ENCODE data around the gene TNIP3. TPM values are rescaled to one million over a fixed set of nuclear protein-coding genes. Genes with fewer than 3 reads are reported as not detected.

Gene TNIP3
- total RNA-seq, 1 donor from 2014 or later: 0.14 TPM

DNA sequence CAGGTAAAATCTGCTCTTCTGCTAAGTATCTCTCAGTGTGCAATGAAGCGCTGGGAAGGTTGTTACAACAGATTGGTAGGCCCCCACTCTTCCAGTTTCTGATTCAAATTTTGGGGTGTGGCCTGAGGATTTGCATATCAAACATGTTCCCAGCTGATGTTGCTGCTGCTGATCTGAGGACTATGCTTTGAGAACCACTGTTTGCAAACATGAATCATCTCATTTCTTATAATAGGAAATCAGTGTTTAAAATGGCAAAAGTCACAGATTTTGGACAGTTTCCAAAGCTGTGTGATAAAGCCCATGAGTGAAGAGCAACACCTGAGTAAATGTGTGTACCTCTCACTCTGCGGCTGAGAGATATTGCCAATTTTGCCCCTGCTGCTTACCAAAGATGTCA lies 55.6 kb downstream of the TNIP3 start:
- no peak overlapping the region for H3K4me2 ChIP-seq (ENCODE audit: low read length)
- no peaks in the 10 kb centered on the region for H3K9me3 ChIP-seq (ENCODE audit: insufficient read depth, low read depth, low read length)
- no peak overlapping the region for H2AFZ ChIP-seq (ENCODE audit: low read depth, low read length)
- Mint-ChIP-seq H3K9me3 (ENCODE audit: unreplicated experiment) (no peaks in the 10 kb centered on the region), H3K4me1 (ENCODE audit: low read depth, unreplicated experiment) (no peaks in the 10 kb centered on the region), H3K36me3 (ENCODE audit: low read depth, unreplicated experiment) (no peaks in the 10 kb centered on the region), H3K27ac (ENCODE audit: unreplicated experiment) (no peak overlapping the region), H3K27me3 (ENCODE audit: low read depth, unreplicated experiment) (no peaks in the 10 kb centered on the region), H3K4me3 (ENCODE audit: unreplicated experiment) (no peak overlapping the region)
- no peaks in the 10 kb centered on the region for H3K4me1 ChIP-seq (ENCODE audit: insufficient read depth, low read length)
- H3K27ac ChIP-seq (ENCODE audit: low read depth, low read length): no peak overlapping the region
- DNase-seq (ENCODE audit: low read depth) (no peak), FAIRE-seq (no peak)
- no peaks in the 10 kb centered on the region for H4K20me1 ChIP-seq (ENCODE audit: insufficient read depth, low read length)
- H3K27me3 ChIP-seq (ENCODE audit: insufficient read depth, low read length): no peaks in the 10 kb centered on the region
- no peak overlapping the region for H3K9ac ChIP-seq (ENCODE audit: low read length)
- H3K36me3 ChIP-seq (ENCODE audit: insufficient read depth, low read length): no peaks in the 10 kb centered on the region
- no peak overlapping the region for H3K4me3 ChIP-seq (ENCODE audit: insufficient read depth, low read depth, low read length)
- TF ChIP-seq, protein P1, sequence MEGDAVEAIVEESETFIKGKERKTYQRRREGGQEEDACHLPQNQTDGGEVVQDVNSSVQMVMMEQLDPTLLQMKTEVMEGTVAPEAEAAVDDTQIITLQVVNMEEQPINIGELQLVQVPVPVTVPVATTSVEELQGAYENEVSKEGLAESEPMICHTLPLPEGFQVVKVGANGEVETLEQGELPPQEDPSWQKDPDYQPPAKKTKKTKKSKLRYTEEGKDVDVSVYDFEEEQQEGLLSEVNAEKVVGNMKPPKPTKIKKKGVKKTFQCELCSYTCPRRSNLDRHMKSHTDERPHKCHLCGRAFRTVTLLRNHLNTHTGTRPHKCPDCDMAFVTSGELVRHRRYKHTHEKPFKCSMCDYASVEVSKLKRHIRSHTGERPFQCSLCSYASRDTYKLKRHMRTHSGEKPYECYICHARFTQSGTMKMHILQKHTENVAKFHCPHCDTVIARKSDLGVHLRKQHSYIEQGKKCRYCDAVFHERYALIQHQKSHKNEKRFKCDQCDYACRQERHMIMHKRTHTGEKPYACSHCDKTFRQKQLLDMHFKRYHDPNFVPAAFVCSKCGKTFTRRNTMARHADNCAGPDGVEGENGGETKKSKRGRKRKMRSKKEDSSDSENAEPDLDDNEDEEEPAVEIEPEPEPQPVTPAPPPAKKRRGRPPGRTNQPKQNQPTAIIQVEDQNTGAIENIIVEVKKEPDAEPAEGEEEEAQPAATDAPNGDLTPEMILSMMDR (IDR thresholded peaks at IDR 0.05; ENCODE audit: insufficient read depth, low read depth, low read length): no peak
- TF ChIP-seq EZH2 (IDR thresholded peaks at IDR 0.05; ENCODE audit: insufficient read depth, low read length): no peak
- no peaks in the 10 kb centered on the region for H3K79me2 ChIP-seq (ENCODE audit: insufficient read depth, low read length)

DNA sequence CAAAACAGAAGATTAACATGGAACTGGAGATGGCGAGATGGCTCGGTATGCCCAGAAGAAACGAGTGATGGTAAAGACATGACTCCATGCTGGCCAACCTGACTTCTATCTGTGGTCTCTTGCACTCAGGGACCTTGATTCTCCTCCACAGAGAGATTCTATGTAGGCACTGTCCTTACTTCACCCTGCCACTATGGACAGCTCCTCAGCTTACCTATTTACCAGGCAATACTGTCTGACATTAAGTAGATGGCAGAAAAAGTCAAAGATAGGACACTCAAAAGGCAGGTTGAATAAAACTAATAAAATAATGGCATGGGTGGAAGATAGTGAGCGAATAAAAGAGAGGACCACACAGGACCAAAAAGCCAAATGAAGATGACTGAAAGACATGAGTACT lies 56.6 kb downstream of the TNIP3 start:
- H2AFZ ChIP-seq (ENCODE audit: low read depth, low read length): no peak overlapping the region
- no peaks in the 10 kb centered on the region for H3K79me2 ChIP-seq (ENCODE audit: insufficient read depth, low read length)
- H3K4me3 ChIP-seq (ENCODE audit: insufficient read depth, low read depth, low read length): no peak overlapping the region
- no peak overlapping the region for H3K27ac Mint-ChIP-seq (ENCODE audit: unreplicated experiment)
- no peaks in the 10 kb centered on the region for H3K36me3 ChIP-seq (ENCODE audit: insufficient read depth, low read length)
- no peaks in the 10 kb centered on the region for H3K4me1 ChIP-seq (ENCODE audit: insufficient read depth, low read length)
- H3K9ac ChIP-seq (ENCODE audit: low read length): no peak overlapping the region
- no peaks in the 10 kb centered on the region for H3K27me3 Mint-ChIP-seq (ENCODE audit: low read depth, unreplicated experiment)
- H3K36me3 Mint-ChIP-seq (ENCODE audit: low read depth, unreplicated experiment): no peaks in the 10 kb centered on the region
- DNase-seq (ENCODE audit: low read depth): no peak
- no peak for TF ChIP-seq EZH2 (IDR thresholded peaks at IDR 0.05; ENCODE audit: insufficient read depth, low read length)
- TF ChIP-seq, protein P1 (IDR thresholded peaks at IDR 0.05; ENCODE audit: insufficient read depth, low read depth, low read length): no peak
- no peaks in the 10 kb centered on the region for H3K9me3 Mint-ChIP-seq (ENCODE audit: unreplicated experiment)
- no peaks in the 10 kb centered on the region for H4K20me1 ChIP-seq (ENCODE audit: insufficient read depth, low read length)
- H3K27ac ChIP-seq (ENCODE audit: low read depth, low read length): no peak overlapping the region
- no peaks in the 10 kb centered on the region for H3K4me1 Mint-ChIP-seq (ENCODE audit: low read depth, unreplicated experiment)
- no peak overlapping the region for H3K4me2 ChIP-seq (ENCODE audit: low read length)
- no peak overlapping the region for H3K4me3 Mint-ChIP-seq (ENCODE audit: unreplicated experiment)
- no peak for FAIRE-seq
- H3K9me3 ChIP-seq (ENCODE audit: insufficient read depth, low read depth, low read length): no peaks in the 10 kb centered on the region
- no peaks in the 10 kb centered on the region for H3K27me3 ChIP-seq (ENCODE audit: insufficient read depth, low read length)

DNA sequence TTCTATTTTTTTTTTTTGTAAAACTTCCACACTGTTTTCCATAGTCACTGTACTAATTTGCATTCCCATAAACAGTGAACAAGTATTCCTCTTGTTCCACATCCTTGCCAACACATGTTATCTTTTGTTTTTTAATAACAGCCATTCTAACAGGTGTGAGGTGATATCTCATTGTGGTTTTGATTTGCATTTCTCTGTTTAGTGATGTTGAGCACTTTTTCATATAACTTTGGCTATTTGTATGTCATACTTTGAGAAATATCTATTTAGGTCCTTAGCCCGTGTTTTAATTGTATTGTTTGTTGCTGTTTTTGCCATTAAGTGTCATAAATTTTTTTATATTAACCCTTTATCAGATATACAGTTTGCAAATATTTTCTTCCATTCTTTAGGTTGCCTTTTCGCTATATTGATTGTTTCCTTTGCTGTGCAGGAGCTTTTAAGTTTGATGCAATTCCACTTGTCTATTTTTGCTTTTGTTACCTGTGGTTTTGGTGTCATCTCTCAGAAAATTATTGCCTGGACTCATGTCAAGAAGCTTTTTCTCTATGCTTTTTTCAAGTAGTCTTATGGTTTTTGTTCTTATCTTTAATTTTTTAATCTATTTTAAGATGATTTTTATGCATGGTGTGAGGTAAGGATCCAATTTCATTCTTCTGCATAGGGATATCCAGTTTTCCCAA lies 63.9 kb downstream of the TNIP3 start:
- Mint-ChIP-seq H3K36me3 (ENCODE audit: low read depth, unreplicated experiment) (no peaks in the 10 kb centered on the region), H3K27me3 (ENCODE audit: low read depth, unreplicated experiment) (no peaks in the 10 kb centered on the region), H3K4me1 (ENCODE audit: low read depth, unreplicated experiment) (no peaks in the 10 kb centered on the region), H3K27ac (ENCODE audit: unreplicated experiment) (no peak overlapping the region), H3K4me3 (ENCODE audit: unreplicated experiment) (no peak overlapping the region), H3K9me3 (ENCODE audit: unreplicated experiment) (no peaks in the 10 kb centered on the region)
- Histone ChIP-seq H3K4me2 (ENCODE audit: low read length) (no peak overlapping the region), H3K4me1 (ENCODE audit: insufficient read depth, low read length) (no peaks in the 10 kb centered on the region), H3K27ac (ENCODE audit: low read depth, low read length) (no peak overlapping the region), H3K4me3 (ENCODE audit: insufficient read depth, low read depth, low read length) (no peak overlapping the region), H4K20me1 (ENCODE audit: insufficient read depth, low read length) (no peaks in the 10 kb centered on the region), H3K27me3 (ENCODE audit: insufficient read depth, low read length) (no peaks in the 10 kb centered on the region), H3K9me3 (ENCODE audit: insufficient read depth, low read depth, low read length) (no peaks in the 10 kb centered on the region), H3K79me2 (ENCODE audit: insufficient read depth, low read length) (no peaks in the 10 kb centered on the region), H2AFZ (ENCODE audit: low read depth, low read length) (no peak overlapping the region), H3K36me3 (ENCODE audit: insufficient read depth, low read length) (no peaks in the 10 kb centered on the region), H3K9ac (ENCODE audit: low read length) (no peak overlapping the region)
- no peak for TF ChIP-seq EZH2 (IDR thresholded peaks at IDR 0.05; ENCODE audit: insufficient read depth, low read length)
- TF ChIP-seq, protein P1 (IDR thresholded peaks at IDR 0.05; ENCODE audit: insufficient read depth, low read depth, low read length): no peak
- no peak for DNase-seq (ENCODE audit: low read depth)
- no peak for FAIRE-seq
